ENCODE results near the gene BBS12. TPM values are rescaled to one million over a fixed set of nuclear protein-coding genes. Genes with fewer than 3 reads are reported as not detected.

The BBS12 gene
- total and polyA plus RNA-seq, 4 donors, result 0.53 to 2.1 (median 0.80) TPM

- H3K36me3 ChIP-seq (ENCODE audit: control insufficient read depth in 4 of 4, insufficient read depth in 3 of 4, low read depth in 1 of 4, low read length in 3 of 4), result no peaks in the 10 kb centered on the region
- WGBS, result 91% methylated on average over 6 of the region's 6 CpGs
- no peak for DNase-seq (ENCODE audit: low spot score)
- no peak overlapping the region for H3K4me3 ChIP-seq (ENCODE audit: low read depth in 1 of 3, low read length in 3 of 3)
- no peaks in the 10 kb centered on the region for H3K9me3 ChIP-seq (ENCODE audit: control insufficient read depth in 4 of 4, low read length in 3 of 4)
- H3K4me1 ChIP-seq (ENCODE audit: control insufficient read depth in 4 of 4, insufficient read depth in 4 of 4, low read length in 3 of 4), result no peaks in the 10 kb centered on the region
- no peak overlapping the region for H3K27ac ChIP-seq (ENCODE audit: low read depth in 1 of 2, low read length in 2 of 2)
- no peaks in the 10 kb centered on the region for H3K27me3 ChIP-seq (ENCODE audit: control insufficient read depth in 4 of 4, insufficient read depth in 4 of 4, low read length in 3 of 4)
- TF ChIP-seq FOXA2 (IDR thresholded peaks at IDR 0.05) (no peak), GABPA (IDR thresholded peaks at IDR 0.05 in 1 of 2, conservative IDR thresholded peaks at IDR 0.05 in 1 of 2) (no peak), HNF4A (conservative IDR thresholded peaks at IDR 0.05) (no peak), ATF3 (IDR thresholded peaks at IDR 0.05) (no peak), RXRA (IDR thresholded peaks at IDR 0.05) (no peak), HNF4G (IDR thresholded peaks at IDR 0.05) (no peak), FOXA1 (IDR thresholded peaks at IDR 0.05) (no peak), REST (IDR thresholded peaks at IDR 0.05) (no peak), NR2F2 (IDR thresholded peaks at IDR 0.05) (no peak), RAD21 (IDR thresholded peaks at IDR 0.05) (no peak), SP1 (IDR thresholded peaks at IDR 0.05) (no peak)
- H3K9ac ChIP-seq (ENCODE audit: low read depth in 1 of 2, low read length in 2 of 2), result no peak overlapping the region
Measured at GRCh38 chr4:122775987-122776836, 43.7 kb downstream of the BBS12 start.

GRCh38 chr4:122776916-122777315 is 44.4 kb downstream of the BBS12 start:
- Histone ChIP-seq H3K27ac (ENCODE audit: low read depth in 1 of 2, low read length in 2 of 2) (no peak overlapping the region), H3K27me3 (ENCODE audit: control insufficient read depth in 4 of 4, insufficient read depth in 4 of 4, low read length in 3 of 4) (no peaks in the 10 kb centered on the region), H3K36me3 (ENCODE audit: control insufficient read depth in 4 of 4, insufficient read depth in 3 of 4, low read depth in 1 of 4, low read length in 3 of 4) (no peaks in the 10 kb centered on the region), H3K4me3 (ENCODE audit: low read depth in 1 of 3, low read length in 3 of 3) (no peak overlapping the region), H3K9ac (ENCODE audit: low read depth in 1 of 2, low read length in 2 of 2) (no peak overlapping the region), H3K4me1 (ENCODE audit: control insufficient read depth in 4 of 4, insufficient read depth in 4 of 4, low read length in 3 of 4) (no peaks in the 10 kb centered on the region), H3K9me3 (ENCODE audit: control insufficient read depth in 4 of 4, low read length in 3 of 4) (no peaks in the 10 kb centered on the region)
- DNase-seq (ENCODE audit: low spot score), result no peak
- 76% methylated on average over 4 of the region's 4 CpGs for WGBS
- TF ChIP-seq SP1 (IDR thresholded peaks at IDR 0.05) (no peak), CTCF (IDR thresholded peaks at IDR 0.05; ENCODE audit: low read depth, low read length, missing input control) (no peak), ZBTB33 (IDR thresholded peaks at IDR 0.05) (no peak), EGR1 (IDR thresholded peaks at IDR 0.05; ENCODE audit: low read depth in 2 of 2) (no peak), YY1 (IDR thresholded peaks at IDR 0.05) (no peak), JUND (IDR thresholded peaks at IDR 0.05) (no peak), REST (IDR thresholded peaks at IDR 0.05) (no peak), RXRA (IDR thresholded peaks at IDR 0.05) (no peak), FOXA2 (IDR thresholded peaks at IDR 0.05) (no peak), NR2F2 (IDR thresholded peaks at IDR 0.05) (no peak), ATF3 (IDR thresholded peaks at IDR 0.05) (no peak), MAX (IDR thresholded peaks at IDR 0.05) (no peak), HNF4A (conservative IDR thresholded peaks at IDR 0.05) (no peak)
